ENCODE data around the gene DIP2C.

DIP2C gene

DNA sequence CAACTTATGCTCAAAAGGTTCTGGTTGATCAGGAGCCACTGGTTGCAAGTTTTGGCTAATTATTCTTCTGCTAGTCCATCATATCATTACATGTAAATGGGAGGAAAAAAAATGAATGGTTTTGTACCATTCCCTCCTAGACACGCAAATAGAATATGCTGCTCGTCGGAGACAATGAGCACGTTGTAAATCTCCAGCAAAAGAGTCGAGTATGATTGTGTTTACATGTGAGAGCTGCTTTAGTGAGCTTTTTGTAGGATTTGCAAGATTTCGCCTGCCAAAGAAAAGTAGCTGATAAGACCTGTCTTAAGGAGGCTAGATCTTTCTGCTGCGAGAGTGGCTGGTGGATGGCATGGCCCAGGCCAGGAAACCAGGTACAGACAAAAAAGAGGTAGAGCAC is 445.2 kb downstream of the DIP2C start:
- Histone ChIP-seq H3K27ac (ENCODE audit: low read depth, low read length) (no peak overlapping the region), H3K79me2 (ENCODE audit: control insufficient read depth, insufficient read depth, low read length, unreplicated experiment) (no peaks in the 10 kb centered on the region), H2AFZ (ENCODE audit: low read length, unreplicated experiment) (no peak overlapping the region), H3K36me3 (ENCODE audit: insufficient read depth, low read length) (peaks cover 16% of the 10 kb centered on the region), H3K4me3 (ENCODE audit: low read depth, low read length) (no peak overlapping the region), H3K4me1 (ENCODE audit: control insufficient read depth, insufficient read depth, low read length, unreplicated experiment) (no peaks in the 10 kb centered on the region), H3K27me3 (ENCODE audit: insufficient read depth, low read length) (no peaks in the 10 kb centered on the region)

DNA sequence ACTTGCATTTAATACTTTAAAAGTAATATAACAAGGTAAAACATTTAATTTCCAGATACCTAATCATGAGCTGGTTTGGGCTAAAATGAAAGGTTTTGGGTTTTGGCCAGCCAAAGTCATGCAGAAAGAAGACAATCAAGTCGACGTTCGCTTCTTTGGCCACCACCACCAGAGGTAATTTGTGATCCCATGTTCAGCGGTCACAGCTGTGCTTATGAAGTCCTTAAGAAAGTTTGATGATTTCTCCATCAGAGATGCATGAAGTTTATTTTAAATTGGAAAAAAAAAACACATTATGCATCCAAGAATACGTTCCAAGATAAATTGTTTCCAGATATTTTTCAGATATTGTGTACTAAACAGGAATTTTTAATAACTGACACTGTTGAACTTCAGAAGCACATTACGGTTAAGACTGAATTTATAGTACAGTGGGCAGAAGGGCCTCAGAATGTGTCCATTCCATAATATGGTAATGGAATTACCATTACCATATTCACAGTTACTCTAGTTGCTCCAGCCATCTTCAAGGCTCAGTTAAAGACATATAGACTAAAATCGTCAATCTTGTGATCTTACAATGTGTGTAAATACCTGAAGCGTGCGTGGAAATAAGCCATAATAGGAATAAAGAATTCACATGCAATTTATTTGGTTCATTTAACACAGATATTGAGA is 447.4 kb downstream of the DIP2C start:
- no peak overlapping the region for H2AFZ ChIP-seq (ENCODE audit: low read length, unreplicated experiment)
- no peaks in the 10 kb centered on the region for H3K4me1 ChIP-seq (ENCODE audit: control insufficient read depth, insufficient read depth, low read length, unreplicated experiment)
- H3K36me3 ChIP-seq (ENCODE audit: insufficient read depth, low read length): 0 out of 2 replicates have a peak, but pooled peaks cover under 1% of the 10 kb centered on the region
- H3K27me3 ChIP-seq (ENCODE audit: insufficient read depth, low read length): no peaks in the 10 kb centered on the region
- no peak overlapping the region for H3K27ac ChIP-seq (ENCODE audit: low read depth, low read length)
- H3K4me3 ChIP-seq (ENCODE audit: low read depth, low read length): no peak overlapping the region
- H3K79me2 ChIP-seq (ENCODE audit: control insufficient read depth, insufficient read depth, low read length, unreplicated experiment): no peaks in the 10 kb centered on the region

DNA sequence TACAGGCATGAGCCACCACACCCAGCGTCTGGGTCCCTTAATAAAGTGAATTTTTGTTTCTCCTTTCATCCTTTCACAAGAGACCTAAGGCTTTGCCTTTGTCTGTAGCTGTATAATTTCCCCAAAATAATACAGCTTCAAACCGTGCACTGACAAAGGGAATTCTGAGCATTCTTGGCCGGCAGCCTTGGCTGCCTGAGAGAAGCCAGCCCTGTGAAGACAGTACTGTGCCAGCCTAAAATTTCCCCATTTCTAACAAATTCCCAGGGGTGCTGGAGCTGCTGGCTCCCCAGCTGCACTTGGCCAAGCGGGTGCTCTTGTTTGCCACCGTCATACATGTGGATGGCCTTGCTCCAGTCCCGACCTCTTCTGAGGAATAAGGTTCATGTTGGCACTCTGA is 448.0 kb downstream of the DIP2C start:
- H2AFZ ChIP-seq (ENCODE audit: low read length, unreplicated experiment): no peak overlapping the region
- H3K36me3 ChIP-seq (ENCODE audit: insufficient read depth, low read length): no peaks in the 10 kb centered on the region
- H3K27ac ChIP-seq (ENCODE audit: low read depth, low read length): no peak overlapping the region
- no peak overlapping the region for H3K4me3 ChIP-seq (ENCODE audit: low read depth, low read length)
- no peaks in the 10 kb centered on the region for H3K27me3 ChIP-seq (ENCODE audit: insufficient read depth, low read length)
- H3K79me2 ChIP-seq (ENCODE audit: control insufficient read depth, insufficient read depth, low read length, unreplicated experiment): no peaks in the 10 kb centered on the region
- H3K4me1 ChIP-seq (ENCODE audit: control insufficient read depth, insufficient read depth, low read length, unreplicated experiment): no peaks in the 10 kb centered on the region

DNA sequence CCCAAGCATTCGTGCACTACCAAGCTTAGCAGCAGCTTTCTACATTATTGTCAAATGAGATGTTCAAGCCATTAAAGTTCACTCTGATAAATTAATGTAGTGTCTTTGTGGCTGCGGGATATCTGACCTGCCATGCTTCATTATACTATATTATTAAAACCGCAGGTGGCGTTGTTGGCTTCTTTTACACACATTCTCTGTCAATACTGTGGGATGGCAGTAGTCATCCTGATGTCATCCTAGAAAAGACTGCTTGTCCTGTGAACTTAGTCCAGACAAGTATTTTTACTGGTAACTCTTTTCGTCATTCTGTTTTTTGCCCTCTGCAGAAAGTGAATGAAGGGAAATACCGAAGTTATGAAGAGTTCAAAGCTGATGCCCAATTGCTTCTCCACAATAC is 450.4 kb downstream of the DIP2C start:
- Histone ChIP-seq H3K27me3 (ENCODE audit: insufficient read depth, low read length) (no peaks in the 10 kb centered on the region), H3K4me1 (ENCODE audit: control insufficient read depth, insufficient read depth, low read length, unreplicated experiment) (no peaks in the 10 kb centered on the region), H3K27ac (ENCODE audit: low read depth, low read length) (peak overlapping the region; percentile 14), H3K79me2 (ENCODE audit: control insufficient read depth, insufficient read depth, low read length, unreplicated experiment) (no peaks in the 10 kb centered on the region), H3K4me3 (ENCODE audit: low read depth, low read length) (no peak overlapping the region), H2AFZ (ENCODE audit: low read length, unreplicated experiment) (no peak overlapping the region), H3K36me3 (ENCODE audit: insufficient read depth, low read length) (no peaks in the 10 kb centered on the region)

DNA sequence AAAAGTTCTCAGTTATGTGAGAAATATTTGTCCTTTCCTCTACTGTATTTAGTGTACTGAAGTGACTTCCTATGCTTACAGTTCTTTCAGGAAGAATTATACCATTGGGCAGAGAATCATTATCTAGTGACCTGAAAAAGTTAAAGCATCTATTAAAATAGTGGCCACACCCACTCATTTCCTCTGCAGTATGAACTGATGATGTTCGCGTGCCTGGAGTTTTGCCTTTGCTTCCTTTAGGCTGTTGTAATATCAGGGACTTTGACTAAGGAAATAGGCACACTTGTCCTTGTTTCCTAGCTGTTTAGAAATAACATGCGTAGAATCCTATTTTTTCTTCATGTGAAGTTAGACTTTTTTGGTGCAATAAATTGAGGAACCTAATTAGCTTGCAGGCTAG is 453.6 kb downstream of the DIP2C start:
- no peaks in the 10 kb centered on the region for H3K4me1 ChIP-seq (ENCODE audit: control insufficient read depth, insufficient read depth, low read length, unreplicated experiment)
- H3K27me3 ChIP-seq (ENCODE audit: insufficient read depth, low read length): no peaks in the 10 kb centered on the region
- H3K4me3 ChIP-seq (ENCODE audit: low read depth, low read length): no peak overlapping the region
- H3K79me2 ChIP-seq (ENCODE audit: control insufficient read depth, insufficient read depth, low read length, unreplicated experiment): no peaks in the 10 kb centered on the region
- H2AFZ ChIP-seq (ENCODE audit: low read length, unreplicated experiment): no peak overlapping the region
- no peaks in the 10 kb centered on the region for H3K36me3 ChIP-seq (ENCODE audit: insufficient read depth, low read length)
- H3K27ac ChIP-seq (ENCODE audit: low read depth, low read length): no peak overlapping the region

DNA sequence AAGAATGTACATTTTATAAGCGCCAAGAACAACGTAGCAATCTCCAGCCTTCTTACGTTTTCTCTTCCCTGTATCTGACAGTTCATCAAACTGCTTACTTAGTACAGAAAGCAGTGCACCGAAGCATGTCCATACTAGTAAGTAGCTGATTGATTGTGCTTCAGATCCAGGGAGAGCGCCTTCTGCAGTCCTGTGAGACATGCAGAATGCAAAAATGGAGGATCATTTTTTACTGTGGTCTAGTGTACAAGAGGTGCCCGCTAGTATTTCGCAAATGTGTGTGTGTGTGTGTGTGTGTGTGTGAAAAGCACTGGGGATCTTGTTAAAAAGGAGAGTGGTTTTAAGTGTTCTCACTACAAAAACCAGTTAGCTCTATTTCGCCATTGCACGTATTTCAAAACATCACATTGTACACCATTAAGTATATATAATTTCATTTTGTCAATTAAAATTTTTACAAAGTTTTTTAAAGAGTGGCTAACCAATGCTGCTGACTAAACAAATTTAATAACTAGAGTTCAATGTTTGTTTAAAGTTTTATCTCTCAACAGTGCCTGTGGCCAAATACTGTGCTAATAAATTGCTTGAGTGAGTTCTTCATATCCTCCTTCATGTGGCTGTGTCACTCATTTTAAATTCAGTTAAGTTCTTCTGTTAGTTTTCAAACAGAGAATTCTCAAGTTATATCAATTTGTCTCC is 454.6 kb downstream of the DIP2C start:
- no peaks in the 10 kb centered on the region for H3K4me1 ChIP-seq (ENCODE audit: control insufficient read depth, insufficient read depth, low read length, unreplicated experiment)
- H3K36me3 ChIP-seq (ENCODE audit: insufficient read depth, low read length): no peaks in the 10 kb centered on the region
- H3K4me3 ChIP-seq (ENCODE audit: low read depth, low read length): no peak overlapping the region
- no peaks in the 10 kb centered on the region for H3K27me3 ChIP-seq (ENCODE audit: insufficient read depth, low read length)
- H2AFZ ChIP-seq (ENCODE audit: low read length, unreplicated experiment): no peak overlapping the region
- H3K79me2 ChIP-seq (ENCODE audit: control insufficient read depth, insufficient read depth, low read length, unreplicated experiment): no peaks in the 10 kb centered on the region
- H3K27ac ChIP-seq (ENCODE audit: low read depth, low read length): no peak overlapping the region

DNA sequence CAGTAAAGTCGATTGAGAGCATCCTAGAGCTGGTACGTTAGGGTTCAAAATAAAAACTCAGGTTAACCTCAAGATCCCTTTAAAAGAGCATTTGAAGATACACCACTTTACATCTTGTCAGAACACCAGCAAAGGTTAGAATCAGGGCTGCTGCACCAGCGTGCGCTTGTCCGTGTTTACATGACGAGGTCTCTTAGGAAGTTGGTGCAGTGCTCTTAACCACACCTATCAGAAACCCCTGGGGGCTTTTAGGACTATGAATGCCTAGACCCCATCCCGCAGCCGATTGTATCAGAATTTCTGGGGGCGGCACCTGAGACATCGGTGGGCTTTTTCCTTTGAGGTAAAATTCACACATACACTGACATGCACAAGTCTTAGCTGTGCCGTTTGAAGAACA is 456.6 kb downstream of the DIP2C start:
- no peaks in the 10 kb centered on the region for H3K79me2 ChIP-seq (ENCODE audit: control insufficient read depth, insufficient read depth, low read length, unreplicated experiment)
- H2AFZ ChIP-seq (ENCODE audit: low read length, unreplicated experiment): no peak overlapping the region
- no peaks in the 10 kb centered on the region for H3K27me3 ChIP-seq (ENCODE audit: insufficient read depth, low read length)
- H3K4me1 ChIP-seq (ENCODE audit: control insufficient read depth, insufficient read depth, low read length, unreplicated experiment): no peaks in the 10 kb centered on the region
- H3K36me3 ChIP-seq (ENCODE audit: insufficient read depth, low read length): no peaks in the 10 kb centered on the region
- H3K4me3 ChIP-seq (ENCODE audit: low read depth, low read length): no peak overlapping the region
- no peak overlapping the region for H3K27ac ChIP-seq (ENCODE audit: low read depth, low read length)

DNA sequence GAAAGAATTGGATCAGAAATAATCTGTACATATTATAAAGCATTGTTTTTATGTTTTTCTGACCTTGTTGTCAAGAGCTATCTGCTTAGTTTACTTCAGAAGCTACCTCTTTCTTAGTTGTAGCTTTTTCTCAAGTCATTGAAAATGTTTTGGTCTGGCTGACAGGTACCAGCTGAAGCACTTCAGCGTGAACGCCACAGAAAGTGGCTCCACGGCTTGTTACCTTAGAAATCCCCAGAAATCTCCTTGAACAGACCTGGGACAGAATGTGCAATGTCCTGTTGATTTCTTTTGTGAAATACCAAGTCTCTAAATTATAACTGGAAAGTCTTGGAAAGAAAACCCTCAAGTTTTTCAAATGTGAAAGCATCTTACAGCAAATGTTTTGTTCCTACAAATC is 457.4 kb downstream of the DIP2C start:
- Histone ChIP-seq H3K36me3 (ENCODE audit: insufficient read depth, low read length) (no peaks in the 10 kb centered on the region), H3K4me3 (ENCODE audit: low read depth, low read length) (no peak overlapping the region)

DNA sequence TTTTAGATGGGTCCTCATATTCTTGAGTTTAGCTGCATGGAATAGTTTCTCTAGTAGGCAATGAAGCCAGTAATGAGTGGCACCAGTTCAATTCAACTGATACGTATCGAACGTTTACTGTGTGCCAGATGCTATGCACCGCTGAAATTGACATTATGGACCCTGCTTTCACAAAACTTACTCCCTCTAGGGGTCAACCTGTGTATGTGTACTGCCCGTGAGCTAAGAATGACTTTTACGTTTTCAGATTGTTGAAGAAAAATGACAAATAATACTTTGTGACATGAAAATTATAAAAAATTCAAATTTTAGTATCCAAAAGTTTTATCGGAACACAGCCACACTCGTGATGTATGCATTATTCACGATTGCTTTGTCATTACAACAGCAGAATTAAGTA is 458.7 kb downstream of the DIP2C start:
- no peak overlapping the region for H2AFZ ChIP-seq (ENCODE audit: low read length, unreplicated experiment)
- no peak overlapping the region for H3K4me3 ChIP-seq (ENCODE audit: low read depth, low read length)
- H3K36me3 ChIP-seq (ENCODE audit: insufficient read depth, low read length): no peaks in the 10 kb centered on the region
- H3K4me1 ChIP-seq (ENCODE audit: control insufficient read depth, insufficient read depth, low read length, unreplicated experiment): no peaks in the 10 kb centered on the region
- no peaks in the 10 kb centered on the region for H3K27me3 ChIP-seq (ENCODE audit: insufficient read depth, low read length)
- H3K27ac ChIP-seq (ENCODE audit: low read depth, low read length): no peak overlapping the region
- no peaks in the 10 kb centered on the region for H3K79me2 ChIP-seq (ENCODE audit: control insufficient read depth, insufficient read depth, low read length, unreplicated experiment)

More for the DNA sequence above, 457.4 kb downstream of the DIP2C start:
- Histone ChIP-seq H3K4me1 (ENCODE audit: control insufficient read depth, insufficient read depth, low read length, unreplicated experiment) (no peaks in the 10 kb centered on the region), H2AFZ (ENCODE audit: low read length, unreplicated experiment) (no peak overlapping the region), H3K27me3 (ENCODE audit: insufficient read depth, low read length) (no peaks in the 10 kb centered on the region), H3K79me2 (ENCODE audit: control insufficient read depth, insufficient read depth, low read length, unreplicated experiment) (no peaks in the 10 kb centered on the region), H3K27ac (ENCODE audit: low read depth, low read length) (no peak overlapping the region)

DNA sequence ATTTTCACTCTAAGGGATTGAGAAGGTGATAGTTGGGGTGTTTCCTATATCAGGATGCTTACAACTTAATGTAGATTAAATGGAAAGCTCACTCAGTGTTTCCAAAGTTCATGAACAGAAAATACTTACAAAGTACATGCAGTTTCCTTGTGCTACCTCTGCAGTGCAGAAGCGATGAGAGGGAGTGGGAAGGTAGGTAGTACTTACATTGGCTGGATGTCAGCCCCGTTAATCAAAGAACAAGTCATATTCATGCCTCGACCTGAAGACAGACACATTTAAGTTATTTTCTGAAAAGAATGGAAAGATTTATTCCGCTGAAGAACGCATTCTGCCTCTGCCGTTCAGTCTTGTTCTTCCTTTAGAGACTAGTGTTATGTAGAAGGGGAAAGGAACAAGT is 461.1 kb downstream of the DIP2C start:
- H3K4me3 ChIP-seq (ENCODE audit: low read depth, low read length): no peak overlapping the region
- H3K79me2 ChIP-seq (ENCODE audit: control insufficient read depth, insufficient read depth, low read length, unreplicated experiment): no peaks in the 10 kb centered on the region
- no peaks in the 10 kb centered on the region for H3K27me3 ChIP-seq (ENCODE audit: insufficient read depth, low read length)
- H3K36me3 ChIP-seq (ENCODE audit: insufficient read depth, low read length): no peaks in the 10 kb centered on the region
- no peak overlapping the region for H2AFZ ChIP-seq (ENCODE audit: low read length, unreplicated experiment)
- H3K4me1 ChIP-seq (ENCODE audit: control insufficient read depth, insufficient read depth, low read length, unreplicated experiment): no peaks in the 10 kb centered on the region
- H3K27ac ChIP-seq (ENCODE audit: low read depth, low read length): no peak overlapping the region

DNA sequence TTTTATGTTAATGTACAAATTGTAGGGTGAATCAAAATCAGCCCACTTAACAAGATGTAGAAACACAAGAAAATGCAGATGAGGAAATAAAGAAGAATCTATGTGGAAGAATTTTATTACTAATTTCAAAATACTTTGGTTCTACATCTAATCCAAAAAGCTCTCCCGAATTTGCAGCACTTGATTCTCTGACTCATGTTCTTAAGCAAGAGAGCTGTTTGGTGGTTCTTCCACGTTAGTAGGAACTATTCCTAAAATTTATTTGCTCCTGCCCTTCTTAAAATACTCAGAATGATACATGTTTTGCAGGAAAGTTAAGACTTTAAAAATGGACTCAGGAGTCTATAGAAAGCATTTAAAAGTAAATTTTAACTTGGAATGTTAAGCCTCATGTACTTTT is 462.5 kb downstream of the DIP2C start:
- H3K27ac ChIP-seq (ENCODE audit: low read depth, low read length): no peak overlapping the region
- no peaks in the 10 kb centered on the region for H3K4me1 ChIP-seq (ENCODE audit: control insufficient read depth, insufficient read depth, low read length, unreplicated experiment)
- H2AFZ ChIP-seq (ENCODE audit: low read length, unreplicated experiment): no peak overlapping the region
- no peak overlapping the region for H3K4me3 ChIP-seq (ENCODE audit: low read depth, low read length)
- no peaks in the 10 kb centered on the region for H3K36me3 ChIP-seq (ENCODE audit: insufficient read depth, low read length)
- no peaks in the 10 kb centered on the region for H3K27me3 ChIP-seq (ENCODE audit: insufficient read depth, low read length)
- no peaks in the 10 kb centered on the region for H3K79me2 ChIP-seq (ENCODE audit: control insufficient read depth, insufficient read depth, low read length, unreplicated experiment)

All from ACC112 (cell line).